K562 (cell line): ENCODE data around the gene FAM53A. TPM values are rescaled to one million over a fixed set of nuclear protein-coding genes. Genes with fewer than 3 reads are reported as not detected.

ENCODE experiments used
- ATAC-seq: fragments of 200-7000 bp; cut with Tn5 transposase; 3 replicates; pipeline ENCODE4 v1.9.1; 2020; ENCODE audit warnings: moderate library complexity
- BruUV-seq: library from RNA; stranded (reverse); fragments of 400-500 nt; replicated peaks from 2 replicates; lab custom pipeline; 2021; lab: Mats Ljungman, UMichigan
- CTCF ChIA-PET: fragments of 300-600 bp; formaldehyde crosslinking; extraction: SDS; loops from one replicate; lab custom pipeline; 2021; ENCODE audit warnings: low intra/inter-chr PET ratio; lab: Yijun Ruan, JAX
- POLR2A ChIA-PET: fragments of 300-600, 350-650 bp; sonication (Branson Sonifier 250); formaldehyde crosslinking; extraction: SDS; loops from one replicate; lab custom pipeline; 2021; ENCODE audit warnings: antibody characterized with exemption, inconsistent platforms; lab: Yijun Ruan, JAX
- DNase-seq, 4 experiments: peaks; one replicate each; pipeline versions ENCODE4 v3.0.0 to v3.0.0-alpha.2; 2011 to 2018; ENCODE audit warnings: low spot score in 3 of 4, mixed read lengths in 3 of 4; ENCODE audit errors: extremely low read depth in 1 of 4
- FAIRE-seq: peaks from 2 replicates; lab custom pipeline; 2011; peaks lifted over from hg19 to GRCh38; lab: Jason Lieb, UNC
- H2AFZ ChIP-seq: 2 replicates; pipeline ENCODE4 v1.6.0; 2011; ENCODE audit warnings: low read depth, low read length, control low read depth, inconsistent platforms
- H3K27ac ChIP-seq: fragments of 200-600 bp; 3 replicates; pipeline ENCODE4 v1.8.0; 2011; ENCODE audit warnings: low read depth, mild to moderate bottlenecking, control low read depth, inconsistent platforms, low read length, moderate library complexity, mixed read lengths; ENCODE audit errors: extremely low read depth
- H3K27me3 ChIP-seq, 2 experiments: fragments of 300-600 bp in 1 of 2; 2 replicates in 1 of 2; 3 replicates in 1 of 2; pipeline versions ENCODE4 v1.6.0 to v1.8.0; 2011; ENCODE audit warnings: inconsistent platforms in 2 of 2, low read length in 2 of 2, mild to moderate bottlenecking in 1 of 2, mixed read lengths in 1 of 2, moderate library complexity in 1 of 2; ENCODE audit not compliant: control insufficient read depth in 2 of 2, insufficient read depth in 2 of 2
- H3K36me3 ChIP-seq: fragments of 300-600 bp; 3 replicates; pipeline ENCODE4 v1.8.0; 2011; ENCODE audit warnings: mild to moderate bottlenecking, low read length, inconsistent platforms; ENCODE audit not compliant: control insufficient read depth, insufficient read depth
- H3K4me1 ChIP-seq, 2 experiments: fragments of 200-600 bp in 1 of 2; replicated peaks in 1 of 2; 2 replicates in 1 of 2; 3 replicates in 1 of 2; pipeline versions ENCODE4 v1.5.1 to v1.8.0; 2011; ENCODE audit warnings: inconsistent platforms in 2 of 2, low read length in 2 of 2, mild to moderate bottlenecking in 1 of 2, mixed read lengths in 1 of 2, moderate library complexity in 1 of 2; ENCODE audit not compliant: control insufficient read depth in 2 of 2, insufficient read depth in 2 of 2
- H3K4me2 ChIP-seq: 2 replicates; pipeline ENCODE4 v1.6.1; 2011; ENCODE audit warnings: low read length, control low read depth, inconsistent platforms, mixed read lengths; ENCODE audit not compliant: insufficient read depth
- H3K4me3 ChIP-seq: fragments of 200-600 bp; sonication (generic), shearing (Covaris generic); 2 replicates; pipeline ENCODE4 v1.5.1; 2016; ENCODE audit warnings: control low read depth, inconsistent platforms
- H3K79me2 ChIP-seq: fragments of 200-600 bp; 3 replicates; pipeline ENCODE4 v1.8.0; 2011; ENCODE audit warnings: low read length, inconsistent platforms; ENCODE audit not compliant: control insufficient read depth, insufficient read depth
- H3K9ac ChIP-seq, 2 experiments: 2 replicates each; pipeline versions ENCODE4 v1.6.0 to v1.6.1; 2011; ENCODE audit warnings: low read depth in 2 of 2, low read length in 2 of 2, control low read depth in 1 of 2, inconsistent platforms in 1 of 2, mild to moderate bottlenecking in 1 of 2, mixed read lengths in 1 of 2; ENCODE audit not compliant: insufficient read depth in 1 of 2
- H3K9me1 ChIP-seq: one replicate; pipeline ENCODE4 v1.6.0; 2011; ENCODE audit warnings: inconsistent platforms, mild to moderate bottlenecking, low read length, moderate library complexity; ENCODE audit not compliant: control insufficient read depth, insufficient read depth
- H3K9me3 ChIP-seq: replicated peaks from 2 replicates; pipeline ENCODE4 v1.5.1; 2011; ENCODE audit warnings: low read depth, low read length, inconsistent platforms; ENCODE audit not compliant: control insufficient read depth, insufficient read depth
- H4K20me1 ChIP-seq: replicated peaks from 2 replicates; pipeline ENCODE4 v1.6.1; 2011; ENCODE audit warnings: low read length, inconsistent platforms, mixed read lengths; ENCODE audit not compliant: control insufficient read depth, insufficient read depth
- CTBP1 ChIP-seq: fragments of 450-650 bp; IDR thresholded peaks from 2 replicates; pipeline ENCODE4 v1.6.1; 2016; ENCODE audit warnings: borderline replicate concordance
- RAD21 ChIP-seq, 2 experiments: fragments of 250-450 bp in 1 of 2; fragments of 450-650 bp in 1 of 2; sonication (Bioruptor Pico) in 1 of 2; formaldehyde crosslinking in 1 of 2; IDR thresholded peaks in 1 of 2; conservative IDR thresholded peaks in 1 of 2; 2 replicates each; pipeline versions ENCODE4 v1.4.0 to v1.8.0; 2020 to 2022; ENCODE audit warnings: mild to moderate bottlenecking in 2 of 2, moderate library complexity in 1 of 2
- STAG1 ChIP-seq: sonication (generic); formaldehyde crosslinking; IDR thresholded peaks from 2 replicates; pipeline ENCODE4 v1.5.0; 2020; ENCODE audit warnings: missing genetic modification reagents, borderline replicate concordance
- U2AF2 ChIP-seq: fragments of 200-400 bp; formaldehyde crosslinking; optimal IDR thresholded peaks from 2 replicates; pipeline ENCODE3; 2017; ENCODE audit warnings: low read depth, mild to moderate bottlenecking, low read length
- ZNF184 ChIP-seq: sonication (generic); formaldehyde crosslinking; IDR thresholded peaks from 2 replicates; pipeline ENCODE4 v1.5.0; 2020; ENCODE audit warnings: missing genetic modification reagents
- WGBS: fragments of 100-300 bp; shearing (Covaris generic); methylation state at CpG from one replicate; pipeline ENCODE4 v1.1.6; 2016; ENCODE audit warnings: low coverage, mixed read lengths; ENCODE audit not compliant: insufficient coverage; ENCODE audit errors: missing lambda C conversion rate; 5-methylcytosine and 5-hydroxymethylcytosine counted together
- in situ Hi-C: fragments of 300-500 bp; cut with MboI; formaldehyde crosslinking; loops from 4 replicates; pipeline ENCODE4 v1.15.0; 2018; ENCODE audit warnings: inconsistent platforms, mixed read lengths
- intact Hi-C: fragments of 100-400 bp; cut with micrococcal nuclease; formaldehyde crosslinking; loops from 2 replicates; pipeline ENCODE4 v1.14.2; 2022
- polyA plus RNA-seq, 8 experiments: library from polyadenylated mRNA; depleted of rRNA in 4 of 8; stranded (reverse) in 5 of 8; unstranded in 3 of 8; fragments of >200 nt; fragmentation: Nextera tagmentation in 2 of 8; fragmentation: Illumina TruSeq in 1 of 8; extraction: Ambion mirVana in 2 of 8; extraction: Trizol in 1 of 8; gene quantifications; 2 replicates each; pipeline versions ENCODE4 v1.2.1 to v1.2.3, GENCODE V29; 2011 to 2014; ENCODE audit warnings: inconsistent platforms in 1 of 8, missing spikeins in 1 of 8
- total RNA-seq, 7 experiments: library from RNA; depleted of rRNA in 6 of 7; stranded (reverse); fragments of >200 nt in 6 of 7; fragmentation: Illumina TruSeq in 2 of 7; extraction: Trizol in 2 of 7; gene quantifications; 2 replicates each; pipeline versions ENCODE4 v1.2.1 to v1.2.3, GENCODE V29; 2011 to 2021; ENCODE audit warnings: low replicate concordance in 1 of 7
- TF ChIP-seq, protein P1 (sequence below), 2 experiments: fragments of 450-650 bp; formaldehyde crosslinking in 1 of 2; IDR thresholded peaks; 2 replicates each; pipeline versions ENCODE4 v1.4.0 to v1.6.1; 2014 to 2020; ENCODE audit warnings: mild to moderate bottlenecking in 2 of 2, borderline replicate concordance in 1 of 2, low read depth in 1 of 2
- TF ChIP-seq, protein P2 (sequence below): fragments of 450-650 bp; formaldehyde crosslinking; IDR thresholded peaks from 2 replicates; pipeline ENCODE4 v1.4.0; 2020; ENCODE audit warnings: mild to moderate bottlenecking, moderate library complexity
- TF ChIP-seq, protein P3 (sequence below), 3 experiments: IDR thresholded peaks in 2 of 3; conservative IDR thresholded peaks in 1 of 3; 2 replicates each; pipeline ENCODE4 v1.5.1; 2011 to 2012; ENCODE audit warnings: low read length in 3 of 3, mild to moderate bottlenecking in 3 of 3, control low read depth in 2 of 3, improper control_type of control experiment in 1 of 3, inconsistent platforms in 1 of 3, low read depth in 1 of 3, mixed read lengths in 1 of 3, moderate library complexity in 1 of 3; ENCODE audit not compliant: insufficient read depth in 2 of 3

Gene FAM53A
- total and polyA plus RNA-seq, 9 of the 15 experiments (the other 6 are each of a cell fraction or from before 2014, with no cell fraction given): 0.53 to 2.7 (median 1.4) TPM; not detected in 2

DNA sequence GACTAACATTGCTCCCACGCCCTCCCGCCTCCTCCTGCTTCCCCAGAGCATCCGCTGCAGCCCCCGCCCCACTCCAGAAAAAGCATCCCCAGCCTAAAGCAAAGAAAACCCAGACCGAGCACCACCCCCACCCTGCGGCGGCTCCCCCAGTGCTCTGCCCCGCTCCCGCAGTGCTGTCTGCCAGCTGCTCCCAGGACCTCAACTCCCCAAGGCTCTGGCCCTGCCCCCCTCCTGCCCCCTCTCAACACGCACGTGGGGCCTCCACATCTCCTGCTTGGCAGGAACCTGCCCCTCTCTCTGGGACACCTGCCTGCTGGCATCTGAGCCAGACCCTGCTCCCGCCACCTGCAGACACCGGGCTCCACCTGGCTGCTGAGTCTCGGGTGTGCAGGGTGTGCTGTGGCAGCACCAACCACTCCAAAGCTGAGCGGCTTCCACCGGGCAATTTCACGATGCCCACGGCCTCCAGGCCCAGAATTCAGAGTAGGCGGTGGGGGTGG is 79.4 kb downstream of the FAM53A start:
- in situ Hi-C loops: no loop called here
- peaks cover 49 to 81% of the 10 kb centered on the region in 2 experiments for H3K27me3 ChIP-seq
- peak; percentile 67 for ATAC-seq
- WGBS: 1% methylated on average over 12 of the region's 19 CpGs
- POLR2A ChIA-PET: interaction anchor here (0.5 kb wide), 1 partner anchor 460 kb away, joined by 5 read pairs; no protein-coding TSS in a partner anchor
- peak; percentile 89 for TF ChIP-seq STAG1
- TF ChIP-seq, protein P1, sequence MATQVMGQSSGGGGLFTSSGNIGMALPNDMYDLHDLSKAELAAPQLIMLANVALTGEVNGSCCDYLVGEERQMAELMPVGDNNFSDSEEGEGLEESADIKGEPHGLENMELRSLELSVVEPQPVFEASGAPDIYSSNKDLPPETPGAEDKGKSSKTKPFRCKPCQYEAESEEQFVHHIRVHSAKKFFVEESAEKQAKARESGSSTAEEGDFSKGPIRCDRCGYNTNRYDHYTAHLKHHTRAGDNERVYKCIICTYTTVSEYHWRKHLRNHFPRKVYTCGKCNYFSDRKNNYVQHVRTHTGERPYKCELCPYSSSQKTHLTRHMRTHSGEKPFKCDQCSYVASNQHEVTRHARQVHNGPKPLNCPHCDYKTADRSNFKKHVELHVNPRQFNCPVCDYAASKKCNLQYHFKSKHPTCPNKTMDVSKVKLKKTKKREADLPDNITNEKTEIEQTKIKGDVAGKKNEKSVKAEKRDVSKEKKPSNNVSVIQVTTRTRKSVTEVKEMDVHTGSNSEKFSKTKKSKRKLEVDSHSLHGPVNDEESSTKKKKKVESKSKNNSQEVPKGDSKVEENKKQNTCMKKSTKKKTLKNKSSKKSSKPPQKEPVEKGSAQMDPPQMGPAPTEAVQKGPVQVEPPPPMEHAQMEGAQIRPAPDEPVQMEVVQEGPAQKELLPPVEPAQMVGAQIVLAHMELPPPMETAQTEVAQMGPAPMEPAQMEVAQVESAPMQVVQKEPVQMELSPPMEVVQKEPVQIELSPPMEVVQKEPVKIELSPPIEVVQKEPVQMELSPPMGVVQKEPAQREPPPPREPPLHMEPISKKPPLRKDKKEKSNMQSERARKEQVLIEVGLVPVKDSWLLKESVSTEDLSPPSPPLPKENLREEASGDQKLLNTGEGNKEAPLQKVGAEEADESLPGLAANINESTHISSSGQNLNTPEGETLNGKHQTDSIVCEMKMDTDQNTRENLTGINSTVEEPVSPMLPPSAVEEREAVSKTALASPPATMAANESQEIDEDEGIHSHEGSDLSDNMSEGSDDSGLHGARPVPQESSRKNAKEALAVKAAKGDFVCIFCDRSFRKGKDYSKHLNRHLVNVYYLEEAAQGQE (IDR thresholded peaks at IDR 0.05; ENCODE audit: borderline replicate concordance): peak; percentile 71; the same call in 1 of the 2 replicates
- TF ChIP-seq, protein P1 (CRISPR knock-in tag; IDR thresholded peaks at IDR 0.05; ENCODE audit: low read depth): no peak
- TF ChIP-seq, protein P2, sequence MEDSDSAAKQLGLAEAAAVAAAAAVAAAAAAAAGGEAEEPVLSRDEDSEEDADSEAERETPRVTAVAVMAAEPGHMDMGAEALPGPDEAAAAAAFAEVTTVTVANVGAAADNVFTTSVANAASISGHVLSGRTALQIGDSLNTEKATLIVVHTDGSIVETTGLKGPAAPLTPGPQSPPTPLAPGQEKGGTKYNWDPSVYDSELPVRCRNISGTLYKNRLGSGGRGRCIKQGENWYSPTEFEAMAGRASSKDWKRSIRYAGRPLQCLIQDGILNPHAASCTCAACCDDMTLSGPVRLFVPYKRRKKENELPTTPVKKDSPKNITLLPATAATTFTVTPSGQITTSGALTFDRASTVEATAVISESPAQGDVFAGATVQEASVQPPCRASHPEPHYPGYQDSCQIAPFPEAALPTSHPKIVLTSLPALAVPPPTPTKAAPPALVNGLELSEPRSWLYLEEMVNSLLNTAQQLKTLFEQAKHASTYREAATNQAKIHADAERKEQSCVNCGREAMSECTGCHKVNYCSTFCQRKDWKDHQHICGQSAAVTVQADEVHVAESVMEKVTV: 0 out of 2 replicates have a peak, but pooled peaks have one; percentile 38
- TF ChIP-seq ZNF184 (CRISPR knock-in tag): no peak
- no peak for TF ChIP-seq U2AF2
- peak; percentile 61 to 62 for TF ChIP-seq RAD21 (CRISPR knock-in tag; conservative IDR thresholded peaks at IDR 0.05 in 1 of 2, IDR thresholded peaks at IDR 0.05 in 1 of 2)
- 0 out of 2 replicates have a peak, but pooled peaks have one; percentile 20 for TF ChIP-seq CTBP1
- TF ChIP-seq, protein P3, sequence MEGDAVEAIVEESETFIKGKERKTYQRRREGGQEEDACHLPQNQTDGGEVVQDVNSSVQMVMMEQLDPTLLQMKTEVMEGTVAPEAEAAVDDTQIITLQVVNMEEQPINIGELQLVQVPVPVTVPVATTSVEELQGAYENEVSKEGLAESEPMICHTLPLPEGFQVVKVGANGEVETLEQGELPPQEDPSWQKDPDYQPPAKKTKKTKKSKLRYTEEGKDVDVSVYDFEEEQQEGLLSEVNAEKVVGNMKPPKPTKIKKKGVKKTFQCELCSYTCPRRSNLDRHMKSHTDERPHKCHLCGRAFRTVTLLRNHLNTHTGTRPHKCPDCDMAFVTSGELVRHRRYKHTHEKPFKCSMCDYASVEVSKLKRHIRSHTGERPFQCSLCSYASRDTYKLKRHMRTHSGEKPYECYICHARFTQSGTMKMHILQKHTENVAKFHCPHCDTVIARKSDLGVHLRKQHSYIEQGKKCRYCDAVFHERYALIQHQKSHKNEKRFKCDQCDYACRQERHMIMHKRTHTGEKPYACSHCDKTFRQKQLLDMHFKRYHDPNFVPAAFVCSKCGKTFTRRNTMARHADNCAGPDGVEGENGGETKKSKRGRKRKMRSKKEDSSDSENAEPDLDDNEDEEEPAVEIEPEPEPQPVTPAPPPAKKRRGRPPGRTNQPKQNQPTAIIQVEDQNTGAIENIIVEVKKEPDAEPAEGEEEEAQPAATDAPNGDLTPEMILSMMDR (IDR thresholded peaks at IDR 0.05 in 2 of 3, conservative IDR thresholded peaks at IDR 0.05 in 1 of 3; ENCODE audit: insufficient read depth in 2 of 3, low read depth in 1 of 3, low read length in 3 of 3): peak; percentile 43 to 60 (median 50); a peak in 5 of 6 replicates
- peaks cover 11% of the 10 kb centered on the region; the same call in 1 of the 2 replicates for H4K20me1 ChIP-seq
- H2AFZ ChIP-seq: no peak overlapping the region
- no peaks in the 10 kb centered on the region for H3K9me3 ChIP-seq
- FAIRE-seq: no peak
- intact Hi-C loops: no loop called here
- H3K36me3 ChIP-seq: no peaks in the 10 kb centered on the region
- DNase-seq: no peak
- peaks cover 0 to 59% of the 10 kb centered on the region in 2 experiments; a peak in 2 of 5 replicates for H3K4me1 ChIP-seq
- H3K79me2 ChIP-seq: no peaks in the 10 kb centered on the region
- H3K27ac ChIP-seq: no peak overlapping the region
- CTCF ChIA-PET: no interaction called here
- no peak overlapping the region for H3K9ac ChIP-seq
- H3K4me3 ChIP-seq: no peak overlapping the region
- H3K9me1 ChIP-seq: no peaks in the 10 kb centered on the region
- no peak overlapping the region for H3K4me2 ChIP-seq
- BruUV-seq: no TSS peak
